ENCODE results near the gene FAM221B.

FAM221B gene

GRCh38 chr9:35828716-35829083 is at the start of gene FAM221B:
FAM221B (minus strand) TSS chr9:35828732; CDS start chr9:35826161, 2,571 bp downstream.
- no peak for FAIRE-seq
- no peak for TF ChIP-seq POLR2A (IDR thresholded peaks at IDR 0.05; ENCODE audit: low read depth, low read length)
- no peak for DNase-seq (ENCODE audit: insufficient read length, low spot score)

GRCh38 chr9:35872505-35872904 is 44.0 kb upstream of the FAM221B start:
- no peak for TF ChIP-seq POLR2A (IDR thresholded peaks at IDR 0.05; ENCODE audit: low read depth, low read length)
- FAIRE-seq, result no peak

GRCh38 chr9:35871545-35871944 is 43.0 kb upstream of the FAM221B start:
- peak; percentile 64 for FAIRE-seq
- peak; percentile 40 for DNase-seq (ENCODE audit: insufficient read length, low spot score)

More at GRCh38 chr9:35872505-35872904, 44.0 kb upstream of the FAM221B start:
- DNase-seq (ENCODE audit: insufficient read length, low spot score), result no peak

GRCh38 chr9:35870351-35870923 is 41.9 kb upstream of the FAM221B start, which contains the start of gene OR13J1:
OR13J1 (minus strand) TSS chr9:35870401; CDS start chr9:35870401, 0 bp downstream.
- TF ChIP-seq POLR2A (IDR thresholded peaks at IDR 0.05; ENCODE audit: low read depth, low read length), result no peak
- FAIRE-seq (no peak), DNase-seq (ENCODE audit: insufficient read length, low spot score) (no peak)

More at GRCh38 chr9:35871545-35871944, 43.0 kb upstream of the FAM221B start:
- TF ChIP-seq POLR2A (IDR thresholded peaks at IDR 0.05; ENCODE audit: low read depth, low read length), result no peak

GRCh38 chr9:35869621-35870216 is 41.2 kb upstream of the FAM221B start:
- FAIRE-seq, result no peak
- TF ChIP-seq POLR2A (IDR thresholded peaks at IDR 0.05; ENCODE audit: low read depth, low read length), result no peak
- no peak for DNase-seq (ENCODE audit: insufficient read length, low spot score)

GRCh38 chr9:35868933-35869332 is 40.4 kb upstream of the FAM221B start:
- FAIRE-seq (no peak), DNase-seq (ENCODE audit: insufficient read length, low spot score) (no peak)
- TF ChIP-seq POLR2A (IDR thresholded peaks at IDR 0.05; ENCODE audit: low read depth, low read length), result no peak

GRCh38 chr9:35867538-35867937 is 39.0 kb upstream of the FAM221B start:
- FAIRE-seq (no peak), DNase-seq (ENCODE audit: insufficient read length, low spot score) (no peak)
- TF ChIP-seq POLR2A (IDR thresholded peaks at IDR 0.05; ENCODE audit: low read depth, low read length), result no peak

- no peak for FAIRE-seq
- DNase-seq (ENCODE audit: insufficient read length, low spot score), result no peak
- no peak for TF ChIP-seq POLR2A (IDR thresholded peaks at IDR 0.05; ENCODE audit: low read depth, low read length)
Observed at GRCh38 chr9:35864695-35865255, 36.2 kb upstream of the FAM221B start.

GRCh38 chr9:35863583-35863982 is 35.1 kb upstream of the FAM221B start:
- no peak for DNase-seq (ENCODE audit: insufficient read length, low spot score)
- FAIRE-seq, result no peak
- no peak for TF ChIP-seq POLR2A (IDR thresholded peaks at IDR 0.05; ENCODE audit: low read depth, low read length)

- DNase-seq (ENCODE audit: insufficient read length, low spot score), result no peak
- no peak for FAIRE-seq
Observed at GRCh38 chr9:35862328-35862727, 33.8 kb upstream of the FAM221B start.

GRCh38 chr9:35861161-35861897 is 32.8 kb upstream of the FAM221B start:
- no peak for DNase-seq (ENCODE audit: insufficient read length, low spot score)
- no peak for TF ChIP-seq POLR2A (IDR thresholded peaks at IDR 0.05; ENCODE audit: low read depth, low read length)
- FAIRE-seq, result no peak

More at GRCh38 chr9:35862328-35862727, 33.8 kb upstream of the FAM221B start:
- TF ChIP-seq POLR2A (IDR thresholded peaks at IDR 0.05; ENCODE audit: low read depth, low read length), result no peak

GRCh38 chr9:35859990-35860339 is 31.4 kb upstream of the FAM221B start:
- TF ChIP-seq POLR2A (IDR thresholded peaks at IDR 0.05; ENCODE audit: low read depth, low read length), result no peak
- no peak for FAIRE-seq

GRCh38 chr9:35859310-35859989 is 30.9 kb upstream of the FAM221B start:
- no peak for DNase-seq (ENCODE audit: insufficient read length, low spot score)
- no peak for TF ChIP-seq POLR2A (IDR thresholded peaks at IDR 0.05; ENCODE audit: low read depth, low read length)

More at GRCh38 chr9:35859990-35860339, 31.4 kb upstream of the FAM221B start:
- DNase-seq (ENCODE audit: insufficient read length, low spot score), result no peak

GRCh38 chr9:35858458-35858857 is 29.9 kb upstream of the FAM221B start:
- DNase-seq (ENCODE audit: insufficient read length, low spot score) (no peak), FAIRE-seq (no peak)
- no peak for TF ChIP-seq POLR2A (IDR thresholded peaks at IDR 0.05; ENCODE audit: low read depth, low read length)

More at GRCh38 chr9:35859310-35859989, 30.9 kb upstream of the FAM221B start:
- FAIRE-seq, result no peak

Measured in H54 (cell line).